ENCODE data around the gene MPV17L2. TPM values are rescaled to one million over a fixed set of nuclear protein-coding genes. Genes with fewer than 3 reads are reported as not detected.

MPV17L2 gene
- total RNA-seq, 3 donors from 2014 or later: 6.7 to 12.4 (median 12.0) TPM

GRCh38 chr19:18174983-18175382 is 18.0 kb upstream of the MPV17L2 start:
- H3K9me3 ChIP-seq: no peaks in the 10 kb centered on the region
- intact Hi-C loops (cut with DNase I, micrococcal nuclease): no loop called here
- peak in 1 of 3 donors; percentile 7 for DNase-seq
- ATAC-seq: no peak
- H3K4me3 ChIP-seq: no peak overlapping the region
- H3K4me1 ChIP-seq (ENCODE audit: low read depth): peaks cover 6% of the 10 kb centered on the region
- no peaks in the 10 kb centered on the region for H3K36me3 ChIP-seq (ENCODE audit: low read depth)
- TF ChIP-seq CTCF (IDR thresholded peaks at IDR 0.05): no peak

GRCh38 chr19:18176367-18177310 is 16.4 kb upstream of the MPV17L2 start:
- intact Hi-C loops (cut with DNase I, micrococcal nuclease): no loop called here
- H3K36me3 ChIP-seq (ENCODE audit: low read depth): no peaks in the 10 kb centered on the region
- peaks cover 6% of the 10 kb centered on the region for H3K4me1 ChIP-seq (ENCODE audit: low read depth)
- H3K4me3 ChIP-seq: no peak overlapping the region
- ATAC-seq (no peak), DNase-seq (peak in 1 of 3 donors; percentile 2)
- TF ChIP-seq CTCF (IDR thresholded peaks at IDR 0.05): no peak
- H3K9me3 ChIP-seq: no peaks in the 10 kb centered on the region

- Histone ChIP-seq H3K4me1 (ENCODE audit: low read depth) (peaks cover 6% of the 10 kb centered on the region), H3K4me3 (no peak overlapping the region), H3K36me3 (ENCODE audit: low read depth) (no peaks in the 10 kb centered on the region), H3K9me3 (no peaks in the 10 kb centered on the region)
- ATAC-seq (no peak), DNase-seq (peak in 1 of 3 donors; percentile 1)
- intact Hi-C loops (cut with DNase I, micrococcal nuclease): no loop called here
- no peak for TF ChIP-seq CTCF (IDR thresholded peaks at IDR 0.05)
These were observed 13.1 kb upstream of the MPV17L2 start for GRCh38 chr19:18179957-18180356.

GRCh38 chr19:18183529-18183928 is 9.5 kb upstream of the MPV17L2 start:
- ATAC-seq (peak; percentile 93), DNase-seq (peak in 1 of 3 donors; percentile 66)
- H3K9me3 ChIP-seq: no peaks in the 10 kb centered on the region
- H3K4me1 ChIP-seq (ENCODE audit: low read depth): peaks cover 6% of the 10 kb centered on the region
- H3K36me3 ChIP-seq (ENCODE audit: low read depth): no peaks in the 10 kb centered on the region
- no peak for TF ChIP-seq CTCF (IDR thresholded peaks at IDR 0.05)
- no peak overlapping the region for H3K4me3 ChIP-seq
- intact Hi-C loops (cut with DNase I, micrococcal nuclease): no loop called here

GRCh38 chr19:18185538-18185937 is 7.5 kb upstream of the MPV17L2 start:
- Histone ChIP-seq H3K4me1 (ENCODE audit: low read depth) (peaks cover 6% of the 10 kb centered on the region), H3K4me3 (no peak overlapping the region), H3K36me3 (ENCODE audit: low read depth) (no peaks in the 10 kb centered on the region), H3K9me3 (no peaks in the 10 kb centered on the region)
- intact Hi-C loops (cut with DNase I, micrococcal nuclease): no loop called here
- no peak for TF ChIP-seq CTCF (IDR thresholded peaks at IDR 0.05)
- DNase-seq (no peak), ATAC-seq (no peak)

Data from mucosa of descending colon (tissue), 3 donors.